Activated T-cell treated with anti-CD3 and anti-CD28 coated beads for 24 hours (primary cell): ENCODE measurements around the gene PLEKHO1.

Experiments used
- DNase-seq: peaks from one replicate; pipeline ENCODE4 v3.0.0-alpha.2; 2020; ENCODE audit warnings: low read depth

The PLEKHO1 gene

GRCh38 chr1:150150133-150151021 is 661 bp downstream of the PLEKHO1 start:
- DNase-seq, result no peak

- peak; percentile 42 for DNase-seq
These were observed 1.8 kb downstream of the PLEKHO1 start for GRCh38 chr1:150151291-150152181.

DNA sequence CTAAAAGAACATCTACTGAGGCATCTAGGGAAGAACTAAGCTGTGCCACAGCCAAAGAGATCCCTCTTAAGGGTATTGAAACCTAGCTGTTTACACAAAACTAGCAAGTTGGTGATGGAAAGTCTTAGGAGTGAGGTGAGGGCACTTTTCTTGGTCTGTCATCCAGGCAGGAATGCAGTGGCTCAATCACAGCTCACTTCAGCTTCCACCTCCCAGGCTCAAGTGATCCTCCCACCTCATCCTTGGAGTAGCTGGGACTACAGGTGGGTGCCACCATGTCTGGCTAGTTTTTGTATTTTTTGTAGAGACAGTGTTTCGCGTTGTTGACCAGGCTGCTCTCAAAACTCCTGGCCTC is 2.4 kb downstream of the PLEKHO1 start:
- no peak for DNase-seq

DNA sequence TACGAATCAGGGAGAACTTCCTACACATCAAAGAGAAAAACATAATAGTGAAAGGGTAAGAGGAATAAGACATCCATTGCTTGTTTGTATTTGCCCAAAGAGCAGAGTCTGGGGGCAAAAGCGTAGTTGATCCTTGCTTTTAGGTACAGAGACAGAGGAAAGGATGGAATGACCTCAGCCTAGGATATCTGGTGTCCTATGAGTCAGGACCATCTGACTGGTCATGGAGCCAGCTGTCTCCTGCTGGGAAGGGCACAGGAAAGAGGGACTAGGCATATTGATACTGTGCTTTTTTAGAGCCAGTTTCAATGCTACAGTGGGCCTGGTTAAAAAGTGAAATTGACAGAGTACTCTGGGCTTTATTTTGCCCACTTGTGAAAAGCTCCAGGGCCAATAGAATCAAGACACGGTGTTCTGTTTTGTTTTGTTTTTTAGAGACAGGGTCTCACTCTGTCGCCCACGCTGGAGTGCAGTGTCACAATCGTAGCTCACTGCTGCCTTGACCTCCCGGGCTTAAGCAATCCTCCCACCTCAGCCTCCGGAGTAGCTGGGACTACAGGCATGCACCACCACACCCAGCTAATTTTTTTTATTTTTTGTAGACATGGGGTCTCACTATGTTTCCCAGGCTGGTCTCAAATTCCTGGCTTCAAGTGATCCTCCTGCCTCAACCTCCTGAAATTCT is 3.2 kb downstream of the PLEKHO1 start:
- DNase-seq, result no peak

GRCh38 chr1:150154143-150154542 is 4.4 kb downstream of the PLEKHO1 start:
- DNase-seq, result no peak

GRCh38 chr1:150155413-150156071 is 5.8 kb downstream of the PLEKHO1 start:
- DNase-seq, result no peak

- DNase-seq, result no peak
These were observed 7.3 kb downstream of the PLEKHO1 start for GRCh38 chr1:150156868-150157603.

- DNase-seq, result no peak
These were observed 9.8 kb downstream of the PLEKHO1 start for GRCh38 chr1:150159550-150159949.

GRCh38 chr1:150160964-150161621 is 11.4 kb downstream of the PLEKHO1 start:
- no peak for DNase-seq

GRCh38 chr1:150161747-150162581 is 12.2 kb downstream of the PLEKHO1 start:
- DNase-seq, result no peak

GRCh38 chr1:150162582-150162861 is 12.8 kb downstream of the PLEKHO1 start:
- no peak for DNase-seq

DNA sequence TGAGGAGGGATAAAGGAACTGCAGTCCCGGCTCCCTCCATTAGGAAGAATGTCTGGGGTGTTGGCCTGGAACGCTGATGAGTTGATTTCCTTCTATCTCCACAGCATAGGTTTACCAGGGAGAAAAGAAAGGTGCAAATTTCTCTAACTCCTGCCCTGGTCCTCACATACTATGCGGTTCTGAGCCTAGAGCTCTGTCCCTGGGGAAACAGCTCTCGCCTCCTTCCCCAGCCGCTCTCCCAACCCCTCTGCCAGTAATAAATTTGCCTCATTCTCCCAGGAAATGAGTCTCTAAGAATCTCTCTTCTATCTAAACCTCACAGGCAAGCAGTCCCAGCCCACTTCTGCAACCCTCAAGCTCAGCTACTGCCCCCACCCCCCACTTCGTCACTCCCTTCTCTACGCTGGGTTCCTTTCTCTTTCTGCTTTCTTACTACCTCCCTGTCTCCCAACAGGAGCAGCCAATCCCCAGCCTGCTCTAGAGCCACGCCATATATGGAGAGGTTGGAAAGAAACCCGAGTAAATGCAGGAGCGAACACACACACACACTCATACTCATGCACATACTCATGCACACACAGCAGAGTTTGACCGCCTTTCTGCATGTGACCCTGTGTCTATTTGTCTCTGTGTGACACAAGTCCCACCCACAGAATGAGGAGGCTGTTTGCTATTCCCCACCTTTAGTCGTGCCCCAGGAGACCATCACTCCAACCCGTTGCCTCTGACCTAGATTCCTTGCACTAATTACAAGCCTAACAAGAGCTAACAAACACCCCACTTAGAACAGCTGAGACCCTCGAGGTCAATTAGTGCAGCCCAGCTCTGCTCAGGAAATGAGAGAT is 13.4 kb downstream of the PLEKHO1 start:
- DNase-seq, result no peak

- no peak for DNase-seq
These were observed 14.5 kb downstream of the PLEKHO1 start for GRCh38 chr1:150164224-150164623.

- DNase-seq, result no peak
These were observed 15.1 kb downstream of the PLEKHO1 start for GRCh38 chr1:150164779-150165178.

GRCh38 chr1:150165622-150166612 is 16.2 kb downstream of the PLEKHO1 start:
- DNase-seq, result no peak

- DNase-seq, result no peak
These were observed 19.4 kb downstream of the PLEKHO1 start for GRCh38 chr1:150168960-150169601.

DNA sequence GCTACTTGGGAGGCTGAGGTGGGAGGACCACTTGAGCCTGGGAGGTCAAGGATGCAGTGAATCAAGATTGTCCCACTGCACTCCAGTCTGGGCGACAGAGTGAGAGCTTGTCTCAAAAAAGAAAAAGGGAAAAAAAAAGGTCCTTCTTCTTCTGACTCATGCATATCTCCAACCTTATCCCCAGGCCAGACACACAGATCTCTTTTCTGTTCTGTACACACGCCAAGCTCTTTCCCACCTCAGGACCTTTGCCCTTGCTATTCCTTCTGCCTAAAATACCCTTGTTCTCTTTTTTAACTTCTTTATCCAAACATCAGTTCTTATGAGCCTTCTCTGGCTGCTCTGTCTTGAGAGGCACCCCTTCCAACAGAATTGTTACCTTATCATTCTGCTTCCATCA is 22.1 kb downstream of the PLEKHO1 start:
- DNase-seq, result no peak
